Peyer's patch (tissue), 4 donors: ENCODE results near the gene NBDY.

Source experiments
- POLR2A ChIP-seq, 2 donors: fragments of 450-650 bp; IDR thresholded peaks; one replicate each; pipeline ENCODE4 v1.5.1; 2017; ENCODE audit warnings: antibody characterized with exemption in 2 of 2, mild to moderate bottlenecking in 2 of 2, moderate library complexity in 2 of 2
- TF ChIP-seq, protein P1 (sequence below), 6 experiments: fragments of 450-650 bp in 4 of 6; fragments of 200-600 bp in 2 of 6; sonication (generic) in 1 of 6; IDR thresholded peaks; one replicate each; pipeline ENCODE4 v1.5.1; 2017 to 2019; ENCODE audit warnings: antibody characterized with exemption in 6 of 6, mild to moderate bottlenecking in 3 of 6, moderate library complexity in 1 of 6

DNA sequence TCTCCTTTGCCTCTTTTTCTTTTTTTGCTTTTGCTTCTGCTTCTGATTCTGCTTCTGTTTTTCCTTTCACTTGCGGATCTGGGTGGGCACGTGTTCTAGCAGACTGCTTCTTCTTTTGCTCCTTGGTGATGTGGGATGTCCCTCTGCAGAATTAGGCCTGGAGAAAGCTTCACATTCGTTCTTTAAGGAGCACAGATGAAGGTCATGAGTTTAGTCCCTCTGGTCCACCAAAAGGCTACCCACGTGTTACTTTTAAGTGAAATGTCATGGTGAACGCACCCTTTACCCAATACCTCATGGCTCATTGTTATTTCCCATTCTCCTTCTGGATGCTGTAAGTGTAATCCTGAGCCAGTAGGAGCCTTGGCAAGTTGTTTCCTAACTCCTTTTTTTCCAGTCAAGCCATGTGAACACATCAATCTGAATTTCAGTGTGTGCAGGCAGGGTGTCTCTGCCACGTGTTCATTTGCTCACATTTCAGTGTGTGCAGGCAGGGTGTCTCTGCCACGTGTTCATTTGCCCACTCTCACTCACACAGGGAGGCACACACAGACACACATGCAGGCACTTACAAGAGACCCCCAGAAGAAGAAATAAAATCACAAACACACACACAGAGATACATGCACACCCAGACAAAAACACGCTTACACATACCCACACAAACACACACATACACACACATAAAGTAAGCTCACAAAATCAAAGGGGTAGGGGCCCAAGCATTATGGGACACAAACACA is 36.9 kb downstream of the NBDY start:
- TF ChIP-seq, protein P1, sequence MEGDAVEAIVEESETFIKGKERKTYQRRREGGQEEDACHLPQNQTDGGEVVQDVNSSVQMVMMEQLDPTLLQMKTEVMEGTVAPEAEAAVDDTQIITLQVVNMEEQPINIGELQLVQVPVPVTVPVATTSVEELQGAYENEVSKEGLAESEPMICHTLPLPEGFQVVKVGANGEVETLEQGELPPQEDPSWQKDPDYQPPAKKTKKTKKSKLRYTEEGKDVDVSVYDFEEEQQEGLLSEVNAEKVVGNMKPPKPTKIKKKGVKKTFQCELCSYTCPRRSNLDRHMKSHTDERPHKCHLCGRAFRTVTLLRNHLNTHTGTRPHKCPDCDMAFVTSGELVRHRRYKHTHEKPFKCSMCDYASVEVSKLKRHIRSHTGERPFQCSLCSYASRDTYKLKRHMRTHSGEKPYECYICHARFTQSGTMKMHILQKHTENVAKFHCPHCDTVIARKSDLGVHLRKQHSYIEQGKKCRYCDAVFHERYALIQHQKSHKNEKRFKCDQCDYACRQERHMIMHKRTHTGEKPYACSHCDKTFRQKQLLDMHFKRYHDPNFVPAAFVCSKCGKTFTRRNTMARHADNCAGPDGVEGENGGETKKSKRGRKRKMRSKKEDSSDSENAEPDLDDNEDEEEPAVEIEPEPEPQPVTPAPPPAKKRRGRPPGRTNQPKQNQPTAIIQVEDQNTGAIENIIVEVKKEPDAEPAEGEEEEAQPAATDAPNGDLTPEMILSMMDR (IDR thresholded peaks at IDR 0.05), result no peak
- TF ChIP-seq POLR2A (IDR thresholded peaks at IDR 0.05), result no peak
